Right lobe of liver (tissue), 6 donors: ENCODE data around the gene TGDS. TPM values are rescaled to one million over a fixed set of nuclear protein-coding genes. Genes with fewer than 3 reads are reported as not detected.

Source experiments
- ATAC-seq, 4 donors: fragments of 200-7000 bp; cut with Tn5 transposase; one replicate each; pipeline ENCODE4 v1.9.1; 2020; ENCODE audit warnings: mild to moderate bottlenecking in 4 of 4, moderate library complexity in 4 of 4
- DNase-seq, 3 donors: peaks; one replicate each; pipeline ENCODE4 v3.0.0-alpha.2; 2020
- H3K27ac ChIP-seq, 3 donors: fragments of 200-600 bp; one replicate each; pipeline ENCODE4 v1.8.0; 2022
- H3K27me3 ChIP-seq, 2 donors: fragments of 200-600 bp; one replicate each; pipeline ENCODE4 v1.8.0; 2022
- H3K36me3 ChIP-seq, 4 donors: fragments of 200-600 bp; sonication (generic) in 1 of 4; one replicate each; pipeline versions ENCODE4 v1.5.1 to v1.8.0; 2017 to 2022; ENCODE audit warnings: control low read depth in 1 of 4
- H3K4me1 ChIP-seq, 4 donors: fragments of 200-600 bp; sonication (generic) in 1 of 4; one replicate each; pipeline versions ENCODE4 v1.5.1 to v1.8.0; 2017 to 2022; ENCODE audit warnings: control low read depth in 1 of 4
- H3K4me3 ChIP-seq, 3 donors: fragments of 200-600 bp; one replicate each; pipeline ENCODE4 v1.8.0; 2022
- H3K9me3 ChIP-seq, 4 donors: fragments of 200-600 bp; sonication (generic) in 1 of 4; one replicate each; pipeline versions ENCODE4 v1.5.1 to v1.8.0; 2017 to 2022; ENCODE audit warnings: control low read depth in 1 of 4
- POLR2A ChIP-seq: fragments of 450-650 bp; IDR thresholded peaks from one replicate; pipeline ENCODE4 v1.6.1; 2017; ENCODE audit warnings: antibody characterized with exemption, mild to moderate bottlenecking
- WGBS: methylation state at CpG from one replicate; pipeline ENCODE4 v1.1.6; 2018; ENCODE audit warnings: low coverage, low lambda C conversion rate; ENCODE audit not compliant: insufficient coverage; ENCODE audit errors: missing lambda C conversion rate; 5-methylcytosine and 5-hydroxymethylcytosine counted together
- intact Hi-C, 2 donors: fragments of 100-400 bp; cut with DNase I; formaldehyde crosslinking; loops; one replicate each; pipeline versions ENCODE4 v1.11.2 to v1.14.1; 2022
- total RNA-seq, 6 experiments: library from RNA; depleted of rRNA in 2 of 6; stranded (reverse); fragments of >200 nt in 2 of 6; fragmentation: NEBNext Ultra II Directional in 3 of 6; extraction: Animal tissue kit (Norgen Biotek cat#: 25700) in 3 of 6; gene quantifications; one replicate each; pipeline versions ENCODE4 v1.1.0 to v1.2.4, GENCODE V29; 2016 to 2023
- TF ChIP-seq, protein P1 (sequence below), 4 donors: fragments of 200-600 bp in 3 of 4; fragments of 450-650 bp in 1 of 4; IDR thresholded peaks; one replicate each; pipeline versions ENCODE4 v1.5.1 to v1.8.0; 2016 to 2022; ENCODE audit warnings: antibody characterized with exemption in 4 of 4, mild to moderate bottlenecking in 2 of 4
- donor health status: DM: no; HTN: yes; CAD: no.
- donor health status: DM: no; HTN: no; CAD: no.
- donor health status: DM: no; HTN: no; CAD: no.
- donor health status: DM: no; HTN: yes; CAD: no.
- donor health status: DM: no; HTN: yes; CAD: no.

The TGDS gene
- total RNA-seq, 6 experiments from 2014 or later = 8.6 to 11.9 (median 9.6) TPM

DNA sequence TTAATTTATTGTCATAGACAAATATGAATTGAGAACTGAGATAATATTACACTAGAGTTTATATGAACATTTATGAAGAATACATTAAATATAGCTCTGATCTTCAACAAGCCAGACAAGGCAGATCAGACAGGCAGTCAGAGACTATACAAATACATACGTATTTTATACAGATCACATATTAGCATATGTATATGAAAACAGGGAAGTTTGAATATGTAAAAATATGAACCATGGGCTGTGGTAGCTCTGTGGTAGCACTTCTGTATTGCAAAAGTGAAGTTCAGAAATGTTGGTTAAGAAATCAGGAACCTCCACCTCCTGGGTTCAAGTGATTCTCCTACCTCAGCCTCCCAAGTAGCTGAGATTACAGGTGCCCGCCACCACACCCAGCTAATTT lies 26.4 kb upstream of the TGDS start:
- H3K36me3 ChIP-seq = peaks cover 0 to 20% (median 6%) of the 10 kb centered on the region in 4 donors
- no peaks in the 10 kb centered on the region for H3K27me3 ChIP-seq
- WGBS = 82% methylated on average over 2 of the region's 2 CpGs
- no peaks in the 10 kb centered on the region for H3K4me1 ChIP-seq
- H3K4me3 ChIP-seq = no peak overlapping the region
- DNase-seq (no peak), ATAC-seq (no peak)
- no peak overlapping the region for H3K27ac ChIP-seq
- H3K9me3 ChIP-seq = no peaks in the 10 kb centered on the region
- TF ChIP-seq, protein P1, sequence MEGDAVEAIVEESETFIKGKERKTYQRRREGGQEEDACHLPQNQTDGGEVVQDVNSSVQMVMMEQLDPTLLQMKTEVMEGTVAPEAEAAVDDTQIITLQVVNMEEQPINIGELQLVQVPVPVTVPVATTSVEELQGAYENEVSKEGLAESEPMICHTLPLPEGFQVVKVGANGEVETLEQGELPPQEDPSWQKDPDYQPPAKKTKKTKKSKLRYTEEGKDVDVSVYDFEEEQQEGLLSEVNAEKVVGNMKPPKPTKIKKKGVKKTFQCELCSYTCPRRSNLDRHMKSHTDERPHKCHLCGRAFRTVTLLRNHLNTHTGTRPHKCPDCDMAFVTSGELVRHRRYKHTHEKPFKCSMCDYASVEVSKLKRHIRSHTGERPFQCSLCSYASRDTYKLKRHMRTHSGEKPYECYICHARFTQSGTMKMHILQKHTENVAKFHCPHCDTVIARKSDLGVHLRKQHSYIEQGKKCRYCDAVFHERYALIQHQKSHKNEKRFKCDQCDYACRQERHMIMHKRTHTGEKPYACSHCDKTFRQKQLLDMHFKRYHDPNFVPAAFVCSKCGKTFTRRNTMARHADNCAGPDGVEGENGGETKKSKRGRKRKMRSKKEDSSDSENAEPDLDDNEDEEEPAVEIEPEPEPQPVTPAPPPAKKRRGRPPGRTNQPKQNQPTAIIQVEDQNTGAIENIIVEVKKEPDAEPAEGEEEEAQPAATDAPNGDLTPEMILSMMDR (IDR thresholded peaks at IDR 0.05) = no peak
- TF ChIP-seq POLR2A = no peak
- intact Hi-C loops = no loop called here

DNA sequence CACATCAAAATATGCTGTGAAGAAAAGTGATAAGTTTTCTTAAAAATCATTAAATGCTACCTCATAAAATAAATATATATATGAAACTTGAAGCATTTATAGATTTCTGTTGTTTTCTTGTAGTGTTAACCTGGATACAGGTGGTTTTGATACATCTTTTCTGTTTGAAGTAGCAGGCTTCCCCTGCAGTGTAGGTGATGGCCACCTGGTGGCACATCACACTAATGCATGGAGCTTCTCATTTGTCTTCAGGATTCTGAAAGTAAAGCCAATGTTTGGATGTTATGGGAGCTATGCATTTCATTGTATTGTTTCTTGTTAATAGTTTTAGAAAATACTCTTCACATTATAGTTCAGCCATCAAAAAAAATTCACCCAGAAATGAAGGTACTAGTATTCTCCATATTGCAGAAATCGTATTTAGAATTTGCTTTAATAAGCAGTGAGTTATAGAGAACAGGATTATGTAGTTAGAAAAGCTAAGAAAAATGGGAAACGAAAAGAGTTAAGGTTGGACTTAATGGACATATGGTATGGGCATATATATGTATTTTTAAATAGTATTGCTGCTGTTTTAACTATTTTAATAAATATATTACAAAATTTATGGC lies 24.4 kb upstream of the TGDS start:
- H3K36me3 ChIP-seq = peaks cover 0 to 12% (median 6%) of the 10 kb centered on the region in 4 donors
- no peaks in the 10 kb centered on the region for H3K4me1 ChIP-seq
- H3K4me3 ChIP-seq = no peak overlapping the region
- TF ChIP-seq, protein P1 (IDR thresholded peaks at IDR 0.05) = peak; percentile 50 to 72 (median 64)
- TF ChIP-seq POLR2A = no peak
- intact Hi-C loops = no loop called here
- no peaks in the 10 kb centered on the region for H3K9me3 ChIP-seq
- H3K27ac ChIP-seq = no peak overlapping the region
- 64% methylated on average over 2 of the region's 2 CpGs for WGBS
- ATAC-seq = peak; percentile 63 to 76 (median 64)
- DNase-seq = no peak
- H3K27me3 ChIP-seq = no peaks in the 10 kb centered on the region

DNA sequence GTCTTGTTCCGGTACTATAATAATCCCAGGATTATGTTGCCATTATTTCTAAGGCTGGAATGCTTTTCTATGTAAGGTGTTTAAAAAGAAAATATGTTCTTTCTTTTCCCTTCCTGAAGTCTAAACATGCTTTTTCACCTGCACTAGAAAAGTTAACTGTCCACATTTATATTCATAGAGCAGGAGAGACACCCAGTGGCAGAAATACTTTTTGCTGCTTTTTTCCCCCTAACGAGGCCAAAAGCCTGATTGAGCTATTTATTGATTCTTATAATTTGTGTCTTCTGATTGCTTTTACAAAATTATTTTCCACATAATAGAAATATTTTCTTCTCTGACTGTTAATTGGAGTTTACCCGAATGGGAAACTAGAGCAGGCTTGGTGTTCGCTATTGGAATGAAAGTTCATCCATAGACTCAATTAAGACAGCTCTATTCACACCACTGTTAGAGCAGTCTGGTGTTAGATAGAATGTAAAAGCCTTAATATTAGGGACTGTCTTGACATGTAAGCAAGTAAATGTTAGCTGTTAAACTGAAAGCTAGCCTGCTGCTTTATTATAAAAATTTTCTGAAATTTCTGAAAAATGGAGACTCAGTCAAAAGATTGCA lies 21.5 kb upstream of the TGDS start:
- H3K36me3 ChIP-seq = peaks cover 0 to 5% (median 0%) of the 10 kb centered on the region in 4 donors
- H3K27me3 ChIP-seq = no peaks in the 10 kb centered on the region
- H3K4me3 ChIP-seq = no peak overlapping the region
- WGBS = 48% methylated on average over 4 of the region's 4 CpGs
- no peak overlapping the region for H3K27ac ChIP-seq
- ATAC-seq (peak; percentile 77 to 87 (median 86)), DNase-seq (no peak)
- no peaks in the 10 kb centered on the region for H3K4me1 ChIP-seq
- no peaks in the 10 kb centered on the region for H3K9me3 ChIP-seq
- TF ChIP-seq POLR2A = no peak
- TF ChIP-seq, protein P1 (IDR thresholded peaks at IDR 0.05) = peak; percentile 66 to 78 (median 72)
- intact Hi-C loops = loop anchor here (5.0 to 10.0 kb wide), 2 partner anchors 180 to 183 kb away; no protein-coding TSS in a partner anchor

DNA sequence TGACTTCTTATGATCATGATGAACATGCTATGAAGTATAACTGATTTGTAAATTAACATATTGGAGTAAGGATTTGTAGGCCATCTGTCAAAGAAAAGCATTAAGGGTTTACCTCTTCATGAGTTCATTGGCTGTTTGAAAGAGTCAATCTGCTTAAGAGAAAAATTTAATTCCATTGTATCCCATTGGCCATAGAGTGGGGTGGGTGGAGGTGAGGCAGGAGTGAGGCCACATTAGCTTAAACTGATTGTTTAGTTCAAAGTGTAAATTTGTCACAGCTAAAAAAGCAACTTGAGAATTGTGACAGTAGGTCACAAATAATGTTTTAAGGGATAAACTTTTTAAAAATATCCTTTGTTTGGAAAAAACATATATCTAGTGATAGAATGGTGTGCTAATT lies 17.1 kb upstream of the TGDS start:
- no peak for DNase-seq
- H3K4me1 ChIP-seq = peaks cover 0 to 3% (median 0%) of the 10 kb centered on the region in 4 donors
- H3K4me3 ChIP-seq = no peak overlapping the region
- intact Hi-C loops = loop anchor here in 1 of 2 donors (10.0 kb wide), 1 partner anchor 178 kb away; no protein-coding TSS in a partner anchor
- no peaks in the 10 kb centered on the region for H3K36me3 ChIP-seq
- H3K27me3 ChIP-seq = no peaks in the 10 kb centered on the region
- no peaks in the 10 kb centered on the region for H3K9me3 ChIP-seq
- TF ChIP-seq, protein P1 (IDR thresholded peaks at IDR 0.05) = no peak
- TF ChIP-seq POLR2A = no peak
- H3K27ac ChIP-seq = no peak overlapping the region
- ATAC-seq = peak in 1 of 4 donors; percentile 3
